ENCODE results near the gene ADAMTS10.
"Not testable (repeated sequence)": the region's sequence is repeated elsewhere in the genome, so short reads cannot be mapped to it uniquely, and the experiment has no call there.

ADAMTS10 gene

GRCh38 chr19:8626842-8627241, 16.3 kb upstream of the ADAMTS10 start:
- DNase-seq (ENCODE audit: low spot score), result no peak

DNA sequence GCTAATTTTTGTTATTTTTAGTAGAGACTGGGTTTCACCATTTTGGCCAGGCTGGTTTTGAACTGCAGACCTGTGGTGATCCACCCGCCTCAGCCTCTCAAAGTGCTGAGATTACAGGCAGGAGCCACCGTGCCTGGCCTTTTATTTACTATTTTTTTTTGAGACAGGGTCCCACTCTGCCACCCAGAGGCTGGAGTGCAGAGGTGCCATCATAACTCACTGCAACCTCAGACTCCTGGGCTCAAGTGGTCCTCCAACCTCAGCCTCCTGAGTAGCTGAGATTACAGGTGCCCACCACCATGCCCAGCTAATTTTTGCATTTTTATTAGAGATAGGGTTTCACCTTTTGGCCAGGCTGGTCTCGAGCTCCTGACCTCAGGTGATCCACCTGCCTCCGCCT, 12.4 kb upstream of the ADAMTS10 start:
- not testable (repeated sequence) for DNase-seq (ENCODE audit: low spot score)

DNA sequence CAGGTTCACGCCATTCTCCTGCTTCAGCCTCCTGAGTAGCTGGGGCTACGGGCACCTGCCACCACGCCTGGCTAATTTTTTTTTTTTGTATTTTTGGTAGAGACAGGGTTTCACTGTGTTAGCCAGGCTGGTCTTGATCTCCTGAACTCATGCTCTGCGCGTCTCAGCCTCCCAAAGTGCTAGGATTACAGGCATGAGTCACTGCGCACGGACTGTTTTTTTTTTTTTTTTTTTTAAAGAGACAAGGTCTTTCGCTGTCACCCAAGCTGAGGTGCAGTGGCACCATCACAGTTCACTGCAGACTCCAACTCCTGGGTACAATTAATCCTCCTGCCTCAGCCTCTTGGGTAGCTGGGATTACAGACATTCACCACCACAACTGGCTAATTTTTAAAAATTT, 8.2 kb upstream of the ADAMTS10 start:
- DNase-seq (ENCODE audit: low spot score), result no peak

- no peak for DNase-seq (ENCODE audit: low spot score)
Measured at GRCh38 chr19:8617984-8618383, 7.5 kb upstream of the ADAMTS10 start.

DNA sequence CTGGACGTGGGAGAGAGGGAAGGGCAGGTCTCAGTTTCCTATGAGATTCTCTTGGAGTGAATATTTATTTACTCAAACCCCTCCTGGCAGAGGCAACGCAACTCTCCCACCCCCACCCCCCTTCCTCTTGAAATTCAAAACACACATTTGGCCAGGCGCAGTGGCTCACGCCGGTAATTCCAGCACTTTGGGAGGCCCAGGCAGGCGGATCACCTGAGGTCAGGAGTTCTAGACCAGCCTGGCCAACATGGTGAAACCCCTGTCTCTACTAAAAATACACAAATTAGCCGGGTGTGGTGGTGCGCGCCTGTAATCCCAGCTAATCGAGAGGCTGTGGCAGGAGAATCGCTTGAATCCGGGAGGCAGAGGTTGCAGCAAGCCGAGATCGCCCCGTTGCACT, 6.8 kb upstream of the ADAMTS10 start:
- not testable (repeated sequence) for DNase-seq (ENCODE audit: low spot score)

DNA sequence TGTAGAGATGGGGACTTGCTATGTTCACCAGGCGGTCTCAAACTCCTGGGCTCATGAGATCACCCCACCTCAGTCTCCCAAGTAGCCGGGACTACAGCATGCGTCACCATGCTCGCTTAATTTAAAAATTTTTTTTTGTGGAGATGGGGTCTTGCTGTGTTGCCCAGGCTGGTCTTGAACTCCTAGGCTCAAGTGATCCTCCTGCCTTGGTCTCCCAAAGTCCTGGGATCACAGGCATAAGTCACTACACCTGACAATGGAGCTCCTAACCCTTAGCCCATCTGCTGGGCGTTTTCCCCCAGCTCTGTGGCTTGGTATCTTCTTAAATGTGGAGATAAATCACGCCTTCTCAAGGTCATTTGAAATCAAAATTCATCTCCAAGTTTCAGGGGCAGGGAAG, 6.3 kb upstream of the ADAMTS10 start:
- no peak for DNase-seq (ENCODE audit: low spot score)

GRCh38 chr19:8615813-8616596, 5.5 kb upstream of the ADAMTS10 start:
- peak; percentile 55 for DNase-seq (ENCODE audit: low spot score)

GRCh38 chr19:8615024-8615423, 4.5 kb upstream of the ADAMTS10 start:
- no peak for DNase-seq (ENCODE audit: low spot score)

GRCh38 chr19:8614455-8614854, 3.9 kb upstream of the ADAMTS10 start:
- DNase-seq (ENCODE audit: low spot score), result no peak

GRCh38 chr19:8612807-8613171, 2.3 kb upstream of the ADAMTS10 start:
- no peak for DNase-seq (ENCODE audit: low spot score)

DNA sequence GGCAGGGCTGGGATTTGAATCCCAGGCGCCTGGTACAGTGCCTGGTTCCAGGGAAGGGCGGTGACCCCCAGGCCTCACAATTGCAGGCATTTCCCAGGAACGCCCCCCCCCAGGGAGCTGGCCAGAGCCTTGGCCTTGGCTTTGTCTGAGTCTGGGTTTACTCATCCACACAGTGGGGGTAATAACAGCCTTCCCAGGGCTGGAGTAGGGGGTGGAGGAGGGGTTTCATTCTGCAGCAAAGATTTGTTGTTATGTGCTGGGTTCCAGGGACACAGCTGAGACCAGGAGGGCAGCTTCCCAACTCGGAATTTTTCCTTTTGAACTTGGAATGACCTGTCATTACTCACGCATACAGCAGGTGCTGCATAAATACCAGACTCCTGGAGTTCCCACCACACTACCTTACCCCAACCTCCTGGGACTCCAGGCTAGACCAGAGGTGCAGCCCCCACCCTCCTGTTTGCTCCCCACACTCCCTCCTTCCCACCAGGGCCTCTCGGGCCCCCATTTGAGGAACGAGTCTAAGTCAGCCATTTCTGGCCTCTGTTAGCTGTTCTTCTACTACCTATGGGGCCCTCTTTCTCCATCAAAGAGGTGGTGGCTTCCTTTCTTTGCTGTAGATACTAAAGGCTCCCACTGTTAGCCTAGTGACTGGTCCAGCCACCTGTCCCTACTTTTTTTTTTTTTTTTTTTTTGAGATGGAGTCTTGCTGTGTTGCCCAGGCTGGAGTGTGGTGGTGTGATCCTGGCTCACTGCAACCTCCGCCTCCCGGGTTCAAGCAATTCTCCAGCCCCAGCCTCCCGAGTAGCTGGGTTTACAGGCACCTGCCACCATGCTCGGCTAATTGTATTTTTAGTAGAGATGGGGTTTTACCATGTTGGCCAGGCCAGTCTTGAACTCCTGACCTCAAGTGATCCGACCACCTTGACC, 1.6 kb upstream of the ADAMTS10 start:
- peak; percentile 20 for DNase-seq (ENCODE audit: low spot score)

DNA sequence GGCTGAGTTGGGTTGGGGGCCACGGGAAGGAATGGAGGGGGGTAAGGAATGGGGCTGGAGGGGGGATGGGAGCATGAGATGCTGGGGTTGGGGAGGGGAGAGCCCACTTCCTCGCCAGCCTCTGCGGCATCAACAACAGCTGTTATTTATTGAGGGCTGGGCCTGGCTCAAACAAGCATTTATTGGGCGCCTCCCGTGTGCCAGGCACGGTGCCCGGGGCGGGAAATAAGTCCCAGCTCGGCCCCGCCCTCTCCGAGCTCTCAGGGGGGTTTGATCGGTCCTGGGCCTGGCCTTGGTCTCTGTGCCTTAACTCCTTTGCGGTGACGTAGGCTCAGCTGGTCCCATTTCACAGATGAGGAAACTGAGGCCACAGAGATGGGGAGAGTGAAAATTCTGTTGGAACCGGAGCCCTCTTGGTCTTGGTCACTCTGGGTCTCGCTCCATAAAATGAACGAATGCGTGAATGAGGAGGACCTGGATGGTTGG, 919 bp upstream of the ADAMTS10 start:
- no peak for DNase-seq (ENCODE audit: low spot score)

DNA sequence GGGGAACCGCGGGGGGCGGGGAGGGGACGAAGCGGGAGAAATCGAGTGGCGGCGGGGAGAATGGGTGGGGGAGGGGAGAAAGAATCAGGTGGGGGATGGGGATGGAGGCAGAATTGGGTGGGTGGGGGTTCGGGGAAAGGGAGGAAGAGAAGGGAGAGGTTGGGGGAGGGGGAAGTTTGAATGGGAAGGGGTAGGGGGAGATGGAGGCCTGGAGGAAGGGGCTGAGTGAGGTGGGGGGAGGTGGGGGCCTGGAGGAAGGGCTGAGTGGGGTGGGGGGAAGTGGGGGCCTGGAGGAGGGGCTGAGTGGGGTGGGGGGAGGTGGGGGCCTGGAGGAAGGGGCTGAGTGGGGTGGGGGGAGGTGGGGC, 403 bp upstream of the ADAMTS10 start:
- DNase-seq (ENCODE audit: low spot score), result no peak

- peak; percentile 41 for DNase-seq (ENCODE audit: low spot score)
Measured at GRCh38 chr19:8609279-8610040, 1.1 kb downstream of the ADAMTS10 start.

DNA sequence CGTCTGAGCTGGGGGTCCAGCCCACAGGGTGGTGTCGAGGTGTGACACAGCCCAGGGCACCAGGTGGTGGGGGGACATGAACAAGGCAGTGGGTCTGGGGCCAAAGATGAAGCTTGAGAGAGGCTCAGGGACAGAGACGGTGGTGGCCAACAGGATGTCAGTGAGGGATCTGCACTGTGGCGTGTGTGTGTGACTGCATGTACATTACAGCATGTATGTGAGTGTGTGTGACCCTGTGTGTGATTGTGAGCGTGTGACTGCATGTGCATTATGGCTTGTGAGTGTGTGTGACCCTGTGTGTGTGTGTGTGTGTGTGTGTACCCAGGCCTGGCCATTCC, 1.6 kb downstream of the ADAMTS10 start:
- DNase-seq (ENCODE audit: low spot score), result no peak

DNA sequence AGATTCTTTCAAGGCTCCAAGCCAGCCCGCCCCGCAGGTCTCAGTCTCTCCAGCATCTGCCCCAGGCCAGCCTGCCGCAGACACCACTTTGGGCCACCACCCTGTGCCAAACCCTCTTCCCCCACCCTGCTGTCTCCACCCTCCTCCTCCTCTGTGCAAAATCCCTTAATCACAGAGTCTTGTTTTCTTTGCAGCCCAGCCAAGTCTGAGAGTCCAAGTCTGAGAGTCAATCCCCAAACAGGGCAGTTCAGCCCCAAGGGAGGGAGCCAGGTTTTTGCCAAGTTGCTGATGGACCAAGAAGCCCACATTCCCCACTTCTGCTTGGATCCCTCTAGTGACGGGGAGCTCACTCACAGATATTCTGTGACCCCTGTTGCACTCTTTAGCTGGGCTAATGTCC, 3.1 kb downstream of the ADAMTS10 start:
- DNase-seq (ENCODE audit: low spot score), result no peak

- no peak for DNase-seq (ENCODE audit: low spot score)
Measured at GRCh38 chr19:8605514-8605913, 5.0 kb downstream of the ADAMTS10 start.

- no peak for DNase-seq (ENCODE audit: low spot score)
Measured at GRCh38 chr19:8601796-8602195, 8.7 kb downstream of the ADAMTS10 start.

- no peak for DNase-seq (ENCODE audit: low spot score)
Measured at GRCh38 chr19:8600816-8601215, 9.7 kb downstream of the ADAMTS10 start.

DNA sequence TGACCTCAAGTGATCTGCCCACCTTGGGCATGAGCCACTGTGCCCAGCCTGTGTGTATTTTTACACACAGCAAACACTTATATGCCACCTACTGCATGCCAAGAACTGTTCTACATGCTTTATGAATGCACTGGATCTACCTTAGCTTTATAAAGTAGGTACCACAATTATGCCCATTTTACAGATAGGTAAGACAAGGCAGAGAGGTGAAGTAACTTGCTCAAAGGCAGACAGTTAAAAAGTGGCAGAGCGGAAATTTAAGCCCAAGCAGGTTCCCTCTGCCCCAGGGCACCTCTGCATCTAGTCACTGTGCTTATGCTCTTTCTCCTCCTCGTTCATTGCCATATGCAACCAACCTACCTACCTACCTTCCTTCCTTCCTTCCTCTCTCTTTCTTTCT, 10.5 kb downstream of the ADAMTS10 start:
- no peak for DNase-seq (ENCODE audit: low spot score)

DNA sequence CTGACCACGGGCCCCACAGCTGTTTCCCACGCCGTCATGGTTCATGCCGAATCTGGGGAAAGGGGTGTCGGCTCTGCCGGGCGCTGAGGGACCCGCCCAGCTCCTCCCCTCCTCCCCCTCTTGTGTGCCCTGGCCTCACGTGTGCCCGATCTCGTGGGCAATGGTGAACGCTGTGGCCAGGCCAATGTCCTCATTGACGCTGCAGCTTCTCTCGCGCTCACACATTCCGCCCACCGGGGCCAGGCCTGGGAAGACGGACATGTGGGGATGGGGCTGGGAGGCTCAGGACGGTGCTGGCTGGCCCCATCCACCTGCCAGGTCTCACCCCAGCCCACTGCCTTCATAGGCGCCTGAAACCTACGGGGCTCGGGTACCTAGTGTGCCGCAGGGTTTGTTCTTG, 14.3 kb downstream of the ADAMTS10 start:
- DNase-seq (ENCODE audit: low spot score), result no peak

DNA sequence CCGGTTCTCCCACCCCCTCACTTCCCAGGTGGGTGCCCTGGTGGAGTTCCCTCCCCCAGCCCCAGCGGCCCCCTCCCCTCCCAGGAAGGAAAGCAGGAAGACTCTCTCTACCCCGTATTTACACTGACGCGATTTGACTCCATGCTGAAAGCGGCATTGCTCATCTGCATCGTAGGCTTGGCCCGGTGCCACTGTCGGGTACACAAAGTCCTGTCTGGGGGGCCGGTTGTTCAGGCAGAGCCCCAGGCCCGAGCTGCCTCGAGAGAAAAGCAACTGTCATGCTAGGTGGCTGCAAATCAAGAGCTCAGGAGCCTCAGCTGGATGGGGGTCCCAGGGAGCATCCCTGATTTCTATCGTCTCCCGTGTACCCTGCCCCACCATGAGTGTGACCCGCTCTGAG, 14.9 kb downstream of the ADAMTS10 start:
- DNase-seq (ENCODE audit: low spot score), result no peak

GRCh38 chr19:8593931-8594330, 16.6 kb downstream of the ADAMTS10 start:
- DNase-seq (ENCODE audit: low spot score), result no peak
